Panc1 (cell line): ENCODE data around the gene AHCY.

ENCODE experiments used
- SIN3A ChIP-seq: IDR thresholded peaks from 2 replicates; pipeline ENCODE4 v1.6.1; 2012; ENCODE audit warnings: low read depth, mild to moderate bottlenecking, low read length, moderate library complexity, borderline replicate concordance; ENCODE audit not compliant: insufficient read depth
- TF ChIP-seq, protein P1 (sequence below): fragments of 450-650 bp; IDR thresholded peaks from 2 replicates; pipeline ENCODE4 v1.5.1; 2017; ENCODE audit warnings: mild to moderate bottlenecking

DNA sequence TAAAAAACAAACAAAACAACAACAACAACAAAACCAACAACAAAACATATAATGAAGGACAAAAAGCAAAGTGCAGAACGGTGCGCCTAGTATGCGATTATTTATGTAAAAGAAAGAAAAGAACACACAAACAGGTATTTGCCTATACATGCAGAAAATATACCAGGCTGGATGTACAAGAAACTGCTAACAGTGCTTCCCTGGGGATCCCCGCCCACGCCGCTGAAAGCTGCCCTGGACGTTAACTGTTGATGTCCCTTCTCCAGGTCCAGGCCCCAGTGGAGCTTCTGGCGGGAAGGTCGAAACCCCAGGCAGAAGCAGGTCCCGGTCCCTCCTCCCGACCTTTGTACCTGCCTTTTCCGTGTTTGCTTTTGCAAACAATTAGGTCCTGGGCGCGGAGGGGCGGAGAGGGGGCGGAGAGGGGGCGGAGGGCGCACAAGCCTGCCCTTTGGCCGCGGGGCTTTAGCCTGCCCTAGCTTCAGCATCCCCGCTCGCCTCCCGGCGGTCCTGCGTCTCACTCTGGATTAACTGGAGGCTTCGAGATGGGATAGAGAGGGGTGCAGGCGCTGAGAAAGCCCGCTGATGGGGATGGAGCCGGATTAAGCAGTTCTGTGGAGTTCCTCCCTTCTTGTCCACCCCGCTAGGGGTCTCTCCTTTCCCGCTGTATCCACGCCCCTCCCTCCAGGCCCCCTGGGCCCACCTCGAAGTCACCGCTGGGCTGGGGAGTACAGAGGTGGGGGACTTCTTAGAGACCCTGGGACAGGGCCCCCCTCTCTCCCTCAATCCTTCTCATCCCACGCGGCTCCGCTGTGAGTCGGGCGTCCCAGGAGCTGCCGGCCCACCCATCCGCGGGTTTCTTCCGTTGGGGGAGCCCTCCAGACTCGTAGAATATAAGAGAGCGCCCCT, 8.2 kb upstream of the AHCY start:
- no peak for TF ChIP-seq SIN3A
- TF ChIP-seq, protein P1, sequence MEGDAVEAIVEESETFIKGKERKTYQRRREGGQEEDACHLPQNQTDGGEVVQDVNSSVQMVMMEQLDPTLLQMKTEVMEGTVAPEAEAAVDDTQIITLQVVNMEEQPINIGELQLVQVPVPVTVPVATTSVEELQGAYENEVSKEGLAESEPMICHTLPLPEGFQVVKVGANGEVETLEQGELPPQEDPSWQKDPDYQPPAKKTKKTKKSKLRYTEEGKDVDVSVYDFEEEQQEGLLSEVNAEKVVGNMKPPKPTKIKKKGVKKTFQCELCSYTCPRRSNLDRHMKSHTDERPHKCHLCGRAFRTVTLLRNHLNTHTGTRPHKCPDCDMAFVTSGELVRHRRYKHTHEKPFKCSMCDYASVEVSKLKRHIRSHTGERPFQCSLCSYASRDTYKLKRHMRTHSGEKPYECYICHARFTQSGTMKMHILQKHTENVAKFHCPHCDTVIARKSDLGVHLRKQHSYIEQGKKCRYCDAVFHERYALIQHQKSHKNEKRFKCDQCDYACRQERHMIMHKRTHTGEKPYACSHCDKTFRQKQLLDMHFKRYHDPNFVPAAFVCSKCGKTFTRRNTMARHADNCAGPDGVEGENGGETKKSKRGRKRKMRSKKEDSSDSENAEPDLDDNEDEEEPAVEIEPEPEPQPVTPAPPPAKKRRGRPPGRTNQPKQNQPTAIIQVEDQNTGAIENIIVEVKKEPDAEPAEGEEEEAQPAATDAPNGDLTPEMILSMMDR: no peak; the same call in 1 of the 2 replicates
